Activated CD4-positive, alpha-beta T cell treated with anti-CD3 and anti-CD28 coated beads, Interleukin-2, amount 10 ng/mL, durations not matched to agents 7 days and 5 days (primary cell): ENCODE measurements around the gene CD96. TPM values are rescaled to one million over a fixed set of nuclear protein-coding genes. Genes with fewer than 3 reads are reported as not detected.

Experiments
- CTCF ChIA-PET: fragments of 350-600 bp; sonication (Branson Sonifier 250); formaldehyde crosslinking; loops from one replicate; lab custom pipeline; 2021; ENCODE audit warnings: antibody characterized with exemption; lab: Charles Lee
- POLR2A ChIA-PET: fragments of 350-600 bp; sonication (Branson Sonifier 250); formaldehyde crosslinking; loops from one replicate; lab custom pipeline; 2021; ENCODE audit warnings: antibody characterized with exemption; lab: Charles Lee
- DNase-seq: peaks from one replicate; pipeline ENCODE4 v3.0.0-alpha.2; 2020
- H3K27ac Mint-ChIP-seq: one replicate; pipeline ENCODE4 v1.8.0; 2021; ENCODE audit warnings: mild to moderate bottlenecking, moderate library complexity, mixed read lengths
- H3K27me3 Mint-ChIP-seq: one replicate; pipeline ENCODE4 v1.8.0; 2021; ENCODE audit warnings: mixed read lengths
- H3K36me3 Mint-ChIP-seq: one replicate; pipeline ENCODE4 v1.8.0; 2021; ENCODE audit warnings: low read depth, mixed read lengths
- H3K4me1 Mint-ChIP-seq: one replicate; pipeline ENCODE4 v1.8.0; 2021; ENCODE audit warnings: mixed read lengths
- H3K4me3 Mint-ChIP-seq: one replicate; pipeline ENCODE4 v1.8.0; 2021; ENCODE audit warnings: mild to moderate bottlenecking, moderate library complexity, mixed read lengths
- H3K9me3 Mint-ChIP-seq: one replicate; pipeline ENCODE4 v1.8.0; 2021; ENCODE audit warnings: mixed read lengths
- total RNA-seq, 2 experiments: library from RNA; stranded (reverse); gene quantifications; one replicate each; pipeline ENCODE4 v1.2.3, GENCODE V29; 2021

The CD96 gene
- total RNA-seq, 2 experiments from 2014 or later: 271 to 307 TPM

- POLR2A ChIA-PET: no interaction called here
- peaks cover 65% of the 10 kb centered on the region for H3K4me1 Mint-ChIP-seq
Measured at GRCh38 chr3:111589303-111590142, 47.5 kb downstream of the CD96 start.

DNA sequence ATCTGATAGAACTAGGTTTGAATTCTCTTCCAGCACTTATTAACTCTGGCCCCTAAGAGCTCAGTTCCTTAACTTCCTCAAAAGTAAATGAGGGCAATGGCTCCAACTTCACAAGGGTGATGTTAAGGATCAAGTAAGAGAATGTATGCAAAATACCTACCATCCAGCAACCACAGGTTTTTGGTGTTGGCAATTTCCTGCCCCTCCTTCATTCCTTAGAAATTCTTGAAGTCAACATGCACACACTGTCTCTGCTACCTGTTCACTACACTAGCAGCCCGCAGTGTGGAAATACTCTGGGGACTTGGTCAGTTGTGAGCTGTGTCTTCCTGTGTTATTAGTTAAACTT is 48.1 kb downstream of the CD96 start:
- peaks cover 6% of the 10 kb centered on the region for H3K9me3 Mint-ChIP-seq
- peak overlapping the region; percentile 33 for H3K27ac Mint-ChIP-seq
- CTCF ChIA-PET: interaction anchor here (0.6 to 2.1 kb wide), 8 partner anchors 9 to 63 kb away, joined by 3 to 10 read pairs (median 3); no protein-coding TSS in a partner anchor
- POLR2A ChIA-PET: no interaction called here
- H3K36me3 Mint-ChIP-seq: peaks cover 81% of the 10 kb centered on the region
- peaks cover 69% of the 10 kb centered on the region for H3K4me1 Mint-ChIP-seq
- no peak overlapping the region for H3K4me3 Mint-ChIP-seq
- no peak for DNase-seq
- no peaks in the 10 kb centered on the region for H3K27me3 Mint-ChIP-seq

More at GRCh38 chr3:111589303-111590142, 47.5 kb downstream of the CD96 start:
- CTCF ChIA-PET: interaction anchor here (0.6 to 2.1 kb wide), 8 partner anchors 10 to 64 kb away, joined by 3 to 10 read pairs (median 3); no protein-coding TSS in a partner anchor
- H3K27me3 Mint-ChIP-seq: no peaks in the 10 kb centered on the region
- peaks cover 9% of the 10 kb centered on the region for H3K9me3 Mint-ChIP-seq
- H3K4me3 Mint-ChIP-seq: no peak overlapping the region
- peaks cover 81% of the 10 kb centered on the region for H3K36me3 Mint-ChIP-seq
- peak overlapping the region; percentile 9 for H3K27ac Mint-ChIP-seq
- DNase-seq: no peak

GRCh38 chr3:111591555-111591954 is 49.6 kb downstream of the CD96 start:
- Mint-ChIP-seq H3K27me3 (no peaks in the 10 kb centered on the region), H3K9me3 (peaks cover 3% of the 10 kb centered on the region), H3K4me3 (peak overlapping the region; percentile 40), H3K4me1 (peaks cover 79% of the 10 kb centered on the region), H3K27ac (peak overlapping the region; percentile 27), H3K36me3 (peaks cover 83% of the 10 kb centered on the region)
- no peak for DNase-seq
- POLR2A ChIA-PET: interaction anchor here (0.6 kb wide), 1 partner anchor 1152 kb away, joined by 4 read pairs; no protein-coding TSS in a partner anchor
- CTCF ChIA-PET: interaction anchor here (0.7 to 1.2 kb wide), 3 partner anchors 9 to 25 kb away, joined by 3 to 4 read pairs (median 3); no protein-coding TSS in a partner anchor

DNA sequence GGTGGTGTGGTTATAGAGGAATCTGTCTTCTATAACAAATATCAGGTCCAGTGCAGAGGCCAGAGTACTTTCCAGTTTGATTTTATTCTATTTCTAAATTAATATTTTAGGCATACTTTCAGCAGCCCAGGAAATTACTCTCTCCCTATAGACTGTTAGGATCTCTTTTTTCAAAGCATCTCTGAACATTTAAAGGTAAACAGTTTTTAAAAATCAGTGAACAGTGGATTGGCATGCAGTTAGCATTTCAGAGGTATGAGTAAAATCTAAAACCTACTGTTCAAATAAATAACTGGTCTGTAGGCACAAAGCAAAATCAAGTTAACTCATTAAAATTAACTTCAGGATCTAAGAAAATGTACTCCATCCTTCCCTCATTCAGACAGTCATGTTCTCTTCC is 50.1 kb downstream of the CD96 start:
- Mint-ChIP-seq H3K27ac (peak overlapping the region; percentile 67), H3K9me3 (no peaks in the 10 kb centered on the region), H3K4me3 (no peak overlapping the region), H3K4me1 (peaks cover 77% of the 10 kb centered on the region), H3K36me3 (peaks cover 83% of the 10 kb centered on the region), H3K27me3 (no peaks in the 10 kb centered on the region)
- no peak for DNase-seq
- ChIA-PET POLR2A (no interaction called here), CTCF (interaction anchor here (1.2 to 2.9 kb wide), 2 partner anchors 8 to 18 kb away, joined by 3 to 9 read pairs; no protein-coding TSS in a partner anchor)

DNA sequence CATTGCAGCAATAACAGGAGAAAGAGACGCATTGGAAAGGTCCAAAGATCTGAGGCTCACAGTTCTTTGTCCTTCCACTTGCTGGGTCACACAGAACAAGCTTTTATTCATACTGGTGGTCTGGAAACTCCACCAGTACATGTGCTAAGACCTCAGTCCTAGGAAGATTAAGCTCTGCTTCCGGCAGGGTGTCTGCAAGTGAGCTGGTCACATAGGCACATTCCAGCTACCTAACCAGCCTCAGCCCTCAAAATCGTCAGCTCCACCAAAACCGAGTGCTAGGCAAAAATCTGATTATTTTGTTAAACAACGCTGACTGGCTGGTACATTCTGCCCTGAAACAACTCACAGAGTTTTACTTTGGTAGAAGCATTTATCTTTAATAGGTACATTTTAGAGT is 50.9 kb downstream of the CD96 start:
- peaks cover 81% of the 10 kb centered on the region for H3K36me3 Mint-ChIP-seq
- H3K4me3 Mint-ChIP-seq: peak overlapping the region; percentile 28
- peak overlapping the region; percentile 67 for H3K27ac Mint-ChIP-seq
- ChIA-PET CTCF (interaction anchor here (1.0 to 3.7 kb wide), 6 partner anchors 8 to 24 kb away, joined by 3 to 23 read pairs (median 7); no protein-coding TSS in a partner anchor), POLR2A (interaction anchor here (1.0 kb wide), 1 partner anchor 280 kb away, joined by 8 read pairs; no protein-coding TSS in a partner anchor)
- H3K4me1 Mint-ChIP-seq: peaks cover 76% of the 10 kb centered on the region
- H3K9me3 Mint-ChIP-seq: no peaks in the 10 kb centered on the region
- H3K27me3 Mint-ChIP-seq: no peaks in the 10 kb centered on the region
- no peak for DNase-seq

- peak overlapping the region; percentile 73 for H3K27ac Mint-ChIP-seq
- peak overlapping the region; percentile 28 for H3K4me3 Mint-ChIP-seq
- CTCF ChIA-PET: interaction anchor here (0.7 to 3.7 kb wide), 10 partner anchors 8 to 381 kb away, joined by 3 to 23 read pairs (median 5); no protein-coding TSS in a partner anchor
- H3K36me3 Mint-ChIP-seq: peaks cover 80% of the 10 kb centered on the region
- POLR2A ChIA-PET: interaction anchor here (1.0 kb wide), 1 partner anchor 281 kb away, joined by 8 read pairs; no protein-coding TSS in a partner anchor
- DNase-seq: no peak
- peaks cover 70% of the 10 kb centered on the region for H3K4me1 Mint-ChIP-seq
- no peaks in the 10 kb centered on the region for H3K9me3 Mint-ChIP-seq
- H3K27me3 Mint-ChIP-seq: no peaks in the 10 kb centered on the region
Measured at GRCh38 chr3:111593666-111594065, 51.7 kb downstream of the CD96 start.

DNA sequence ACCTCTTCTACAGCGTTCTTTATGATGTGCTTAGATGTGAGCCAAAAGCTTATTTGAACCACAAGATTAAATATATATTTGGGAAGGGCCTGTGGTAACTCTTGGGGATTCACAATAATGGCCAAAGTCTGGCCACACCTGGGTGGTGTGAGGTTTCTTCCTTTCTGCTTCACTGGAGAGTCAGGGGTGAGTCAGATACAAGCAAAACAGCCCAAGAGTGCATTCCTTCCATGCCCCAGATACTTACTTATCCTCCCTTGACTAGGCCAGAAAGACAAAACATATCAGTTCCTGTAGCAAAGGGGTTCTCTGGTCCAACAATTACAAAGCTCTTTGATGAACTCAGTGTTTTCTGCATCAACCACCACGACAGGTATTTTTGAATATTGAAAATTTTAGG is 52.2 kb downstream of the CD96 start:
- ChIA-PET CTCF (interaction anchor here (0.9 to 3.7 kb wide), 9 partner anchors 9 to 380 kb away, joined by 4 to 23 read pairs (median 5); no protein-coding TSS in a partner anchor), POLR2A (interaction anchor here (1.3 kb wide), 1 partner anchor 22 kb away, joined by 9 read pairs; no protein-coding TSS in a partner anchor)
- Mint-ChIP-seq H3K9me3 (no peaks in the 10 kb centered on the region), H3K4me3 (peak overlapping the region; percentile 28), H3K36me3 (peaks cover 81% of the 10 kb centered on the region), H3K27me3 (no peaks in the 10 kb centered on the region), H3K4me1 (peaks cover 68% of the 10 kb centered on the region), H3K27ac (peak overlapping the region; percentile 73)
- DNase-seq: no peak

DNA sequence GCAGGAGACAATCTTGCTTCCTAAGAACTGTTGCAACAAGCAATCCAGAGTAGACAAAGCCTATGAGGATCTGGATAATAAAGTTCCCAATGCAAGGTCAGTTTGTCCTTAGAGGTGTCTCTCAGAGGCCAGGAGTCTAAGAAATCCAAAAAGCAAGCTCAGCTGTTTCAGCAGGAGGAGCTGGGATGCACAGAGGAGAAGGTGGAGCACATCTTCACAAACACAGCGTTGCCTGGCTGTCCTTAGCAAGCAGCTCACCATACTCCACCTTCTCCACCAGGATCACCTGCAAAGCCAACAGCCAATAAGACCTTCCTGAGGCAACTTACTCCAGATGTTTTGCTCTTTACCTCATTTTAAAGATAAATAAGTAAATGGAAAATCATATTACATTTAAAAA is 52.8 kb downstream of the CD96 start:
- CTCF ChIA-PET: interaction anchor here (0.9 to 3.7 kb wide), 8 partner anchors 10 to 380 kb away, joined by 4 to 23 read pairs (median 5); no protein-coding TSS in a partner anchor
- Mint-ChIP-seq H3K27me3 (no peaks in the 10 kb centered on the region), H3K4me1 (peaks cover 62% of the 10 kb centered on the region), H3K9me3 (no peaks in the 10 kb centered on the region), H3K4me3 (peak overlapping the region; percentile 28), H3K27ac (no peak overlapping the region), H3K36me3 (peaks cover 78% of the 10 kb centered on the region)
- POLR2A ChIA-PET: interaction anchor here (1.0 to 1.3 kb wide), 2 partner anchors 9 to 22 kb away, joined by 3 to 9 read pairs; no protein-coding TSS in a partner anchor
- no peak for DNase-seq

DNA sequence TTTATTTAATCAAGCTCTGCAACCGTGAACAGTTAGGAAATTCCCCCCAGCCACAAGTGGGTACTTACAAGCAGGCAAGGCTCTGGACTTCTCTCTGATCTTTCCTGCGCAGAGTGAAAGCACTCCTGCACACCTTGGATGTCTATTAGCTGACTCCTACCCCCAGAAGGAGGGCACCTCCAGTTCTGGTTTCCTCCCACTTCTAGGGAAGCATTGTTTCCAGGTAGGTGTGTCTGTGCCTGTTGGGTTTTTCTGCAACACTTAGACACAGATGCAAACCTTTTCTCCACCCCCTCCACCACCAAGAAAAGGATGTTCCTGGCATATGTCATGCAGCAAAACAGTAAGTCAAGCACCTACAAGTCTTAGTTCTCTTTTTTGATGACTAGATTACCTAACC is 53.2 kb downstream of the CD96 start, which contains the start of gene ZBED2:
ZBED2 (minus strand) TSS at position 115 of the 400 bp plus-strand sequence. CDS start 1,145 bp downstream, outside the sequence.
- no peaks in the 10 kb centered on the region for H3K27me3 Mint-ChIP-seq
- peak within 1 kb of the TSS; percentile 28 for H3K4me3 Mint-ChIP-seq
- H3K36me3 Mint-ChIP-seq: peaks cover 78% of the 10 kb centered on the region
- no peak for DNase-seq
- ChIA-PET CTCF (interaction anchor here (1.4 to 3.7 kb wide), 6 partner anchors 12 to 96 kb away, joined by 4 to 23 read pairs (median 6); no protein-coding TSS in a partner anchor), POLR2A (interaction anchor here (1.0 to 1.3 kb wide), 2 partner anchors 9 to 21 kb away, joined by 3 to 9 read pairs; no protein-coding TSS in a partner anchor)
- peaks cover 57% of the 10 kb centered on the region for H3K4me1 Mint-ChIP-seq
- no peaks in the 10 kb centered on the region for H3K9me3 Mint-ChIP-seq
- H3K27ac Mint-ChIP-seq: peak within 1 kb of the TSS; percentile 73

GRCh38 chr3:111596328-111596727 is 54.3 kb downstream of the CD96 start:
- H3K36me3 Mint-ChIP-seq: peaks cover 78% of the 10 kb centered on the region
- H3K9me3 Mint-ChIP-seq: no peaks in the 10 kb centered on the region
- no peak overlapping the region for H3K4me3 Mint-ChIP-seq
- no peaks in the 10 kb centered on the region for H3K27me3 Mint-ChIP-seq
- no peak for DNase-seq
- ChIA-PET CTCF (interaction anchor here (5.5 kb wide), 1 partner anchor 21 kb away, joined by 34 read pairs; no protein-coding TSS in a partner anchor), POLR2A (no interaction called here)
- H3K27ac Mint-ChIP-seq: peak overlapping the region; percentile 67
- peaks cover 52% of the 10 kb centered on the region for H3K4me1 Mint-ChIP-seq

- H3K27ac Mint-ChIP-seq: no peak overlapping the region
- DNase-seq: no peak
- ChIA-PET CTCF (interaction anchor here (0.8 to 5.5 kb wide), 3 partner anchors 8 to 19 kb away, joined by 3 to 34 read pairs (median 10); no protein-coding TSS in a partner anchor), POLR2A (interaction anchor here (0.6 kb wide), 1 partner anchor 494 kb away, joined by 3 read pairs; no protein-coding TSS in a partner anchor)
- peaks cover 2% of the 10 kb centered on the region for H3K9me3 Mint-ChIP-seq
- H3K4me1 Mint-ChIP-seq: peaks cover 48% of the 10 kb centered on the region
- peaks cover 80% of the 10 kb centered on the region for H3K36me3 Mint-ChIP-seq
- no peaks in the 10 kb centered on the region for H3K27me3 Mint-ChIP-seq
- no peak overlapping the region for H3K4me3 Mint-ChIP-seq
Measured at GRCh38 chr3:111598139-111598538, 56.1 kb downstream of the CD96 start.

- peaks cover 5% of the 10 kb centered on the region for H3K9me3 Mint-ChIP-seq
- ChIA-PET POLR2A (interaction anchor here (0.6 kb wide), 1 partner anchor 494 kb away, joined by 3 read pairs; no protein-coding TSS in a partner anchor), CTCF (interaction anchor here (0.8 to 5.5 kb wide), 4 partner anchors 9 to 19 kb away, joined by 3 to 34 read pairs (median 10); no protein-coding TSS in a partner anchor)
- no peak overlapping the region for H3K4me3 Mint-ChIP-seq
- no peak for DNase-seq
- H3K27me3 Mint-ChIP-seq: no peaks in the 10 kb centered on the region
- H3K27ac Mint-ChIP-seq: no peak overlapping the region
- peaks cover 80% of the 10 kb centered on the region for H3K36me3 Mint-ChIP-seq
- H3K4me1 Mint-ChIP-seq: peaks cover 48% of the 10 kb centered on the region
Measured at GRCh38 chr3:111598552-111598951, 56.6 kb downstream of the CD96 start.
